OCI-LY1 (cell line): ENCODE results near the gene CDH4.

Experiments
- CTCF ChIP-seq: fragments of 200-600 bp; sonication (generic), shearing (Covaris generic); IDR thresholded peaks from 2 replicates; pipeline ENCODE4 v1.5.1; 2017; ENCODE audit warnings: mild to moderate bottlenecking, antibody characterized with exemption, low read length, moderate library complexity, mixed read lengths
- EZH2 ChIP-seq: fragments of 200-600 bp; sonication (generic), shearing (Covaris generic); IDR thresholded peaks from 2 replicates; pipeline ENCODE4 v1.8.0; 2017; ENCODE audit warnings: borderline replicate concordance, mixed run types, mild to moderate bottlenecking, antibody characterized with exemption, low read length, moderate library complexity, mixed read lengths

- TF ChIP-seq CTCF (no peak), EZH2 (no peak)
Observed at GRCh38 chr20:61979701-61980635, 727.9 kb downstream of the CDH4 start.
